Stromal cell of bone marrow (primary cell): ENCODE measurements around the gene RBMS3.
"Not testable (repeated sequence)": the region's sequence is repeated elsewhere in the genome, so short reads cannot be mapped to it uniquely, and the experiment has no call there.

Source experiments
- DNase-seq: peaks from one replicate; pipeline ENCODE4 v3.0.0-alpha.2; 2012; ENCODE audit warnings: low read depth

RBMS3 gene

DNA sequence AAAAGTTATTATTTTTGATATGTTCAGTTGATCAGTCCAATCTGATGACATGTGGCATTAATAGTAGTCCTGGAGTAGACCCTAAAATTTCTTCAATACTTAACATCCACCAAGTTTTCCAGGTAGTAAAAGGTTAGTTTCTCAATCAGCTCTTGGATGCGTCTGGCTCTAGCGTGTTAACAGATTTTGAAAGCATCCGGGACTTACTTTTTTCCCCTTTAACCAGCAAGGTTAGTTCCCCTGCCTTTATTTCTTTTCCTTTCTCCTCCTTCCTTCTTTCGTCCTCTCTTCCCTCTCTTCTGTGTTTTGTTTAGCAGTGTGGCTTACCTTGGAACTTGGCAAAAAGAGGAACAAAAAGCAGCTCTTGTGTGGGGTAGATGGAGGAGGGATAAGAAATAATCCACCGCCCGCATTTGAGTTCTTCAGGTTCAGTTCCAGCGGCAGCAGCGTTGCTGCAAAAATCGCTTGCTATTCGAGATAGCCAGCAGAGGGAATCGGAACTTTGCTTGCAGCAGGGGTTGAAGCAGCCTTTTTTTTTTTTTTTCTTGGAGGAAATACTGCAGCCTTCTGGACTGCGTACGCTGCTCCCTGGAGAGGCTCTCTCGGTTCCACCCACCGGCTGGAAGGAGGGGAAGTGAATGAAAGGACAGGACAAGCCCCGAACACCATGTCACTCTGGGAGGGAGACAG, at the start of gene RBMS3:
TSS of gene RBMS3 (plus strand) at position 668 of the 690 bp plus-strand sequence.
- peak; percentile 93 for DNase-seq

DNA sequence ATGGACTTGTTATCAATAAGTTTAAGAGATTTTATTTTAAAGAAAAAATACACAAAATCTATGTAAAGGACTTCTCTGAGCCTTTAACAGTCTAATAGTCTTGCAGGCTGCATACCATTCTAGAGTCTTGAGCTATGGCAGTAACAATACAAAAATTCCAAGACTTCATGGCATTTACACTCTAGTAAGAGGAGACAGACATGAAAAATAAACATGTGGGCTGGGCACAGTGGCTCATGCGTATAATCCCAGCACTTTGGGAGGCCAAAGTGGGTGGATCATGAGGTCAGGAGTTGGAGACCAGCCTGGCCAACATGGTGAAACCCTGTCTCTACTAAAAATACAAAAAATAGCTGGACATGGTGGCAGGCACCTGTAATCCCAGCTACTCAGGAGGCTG, 47.7 kb upstream of the RBMS3 start:
- DNase-seq: not testable (repeated sequence)

DNA sequence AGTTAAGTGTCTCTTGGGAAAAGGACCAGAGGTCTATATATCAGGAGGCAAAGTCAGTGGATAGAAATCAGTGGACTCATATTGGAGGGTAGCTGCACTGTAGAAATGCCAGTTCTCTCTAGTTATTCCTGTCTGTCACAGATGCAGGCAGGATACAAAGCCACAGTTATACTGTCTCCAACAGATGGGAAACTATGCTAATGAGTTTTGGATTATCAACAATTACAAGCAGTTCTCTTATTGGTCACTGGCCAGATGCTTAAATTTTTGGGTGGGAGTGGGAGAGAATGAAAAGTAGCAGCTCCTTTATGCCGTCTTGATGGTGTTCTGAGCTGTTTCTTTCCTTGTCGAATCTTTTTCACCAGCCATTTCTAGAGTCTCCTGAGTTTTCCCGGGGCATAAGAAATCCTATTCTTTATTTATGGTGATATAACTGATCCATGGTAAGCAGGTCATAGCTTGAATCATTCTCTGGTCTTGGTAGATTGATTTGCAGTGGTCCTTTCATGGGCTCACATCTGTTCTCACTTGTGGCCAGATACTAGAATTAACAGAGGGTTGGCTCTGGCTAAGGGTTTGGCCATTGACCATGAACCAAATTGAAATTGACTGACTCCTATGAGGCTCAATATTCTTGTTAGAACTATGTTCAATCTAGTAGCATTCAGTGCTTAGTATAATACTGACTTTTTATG, 44.6 kb upstream of the RBMS3 start:
- DNase-seq: no peak

DNA sequence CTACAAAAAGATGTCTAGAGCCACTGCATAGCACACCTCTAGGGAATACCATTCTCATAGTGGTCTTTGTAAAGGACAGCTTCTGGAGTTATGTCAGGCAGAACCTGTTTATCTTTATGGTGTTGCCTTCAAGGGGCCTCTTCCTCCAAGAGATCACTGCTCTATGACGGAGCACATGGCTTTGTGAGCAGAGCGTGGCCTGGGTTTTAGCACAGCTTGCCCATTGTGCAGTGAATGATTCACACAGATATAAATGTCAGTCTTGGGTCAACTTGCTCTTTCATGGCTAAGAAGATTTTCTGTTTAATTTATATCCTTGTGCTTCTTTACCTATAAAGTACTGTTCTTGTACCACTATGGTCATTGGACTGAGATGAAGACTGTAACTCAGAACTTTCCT, 41.5 kb upstream of the RBMS3 start:
- DNase-seq: no peak

DNA sequence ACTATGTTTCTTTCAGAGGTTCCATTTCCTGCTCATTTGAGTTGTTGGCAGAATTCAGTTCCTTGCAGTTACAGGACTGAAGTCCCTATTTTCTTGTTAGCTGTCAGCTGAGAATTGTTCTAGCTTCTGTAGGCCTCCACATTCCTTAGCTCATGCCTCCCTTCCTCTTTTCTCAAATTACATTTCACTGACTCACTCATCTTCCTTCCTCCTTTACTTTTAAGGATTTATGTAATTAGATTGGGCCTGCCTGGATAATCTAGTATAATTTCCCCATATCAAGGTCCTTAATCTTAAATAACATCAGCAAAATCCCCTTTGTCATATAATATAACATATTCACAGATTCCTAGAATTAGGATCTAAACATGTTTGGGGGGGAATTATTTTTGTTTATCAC, 40.6 kb upstream of the RBMS3 start:
- no peak for DNase-seq

DNA sequence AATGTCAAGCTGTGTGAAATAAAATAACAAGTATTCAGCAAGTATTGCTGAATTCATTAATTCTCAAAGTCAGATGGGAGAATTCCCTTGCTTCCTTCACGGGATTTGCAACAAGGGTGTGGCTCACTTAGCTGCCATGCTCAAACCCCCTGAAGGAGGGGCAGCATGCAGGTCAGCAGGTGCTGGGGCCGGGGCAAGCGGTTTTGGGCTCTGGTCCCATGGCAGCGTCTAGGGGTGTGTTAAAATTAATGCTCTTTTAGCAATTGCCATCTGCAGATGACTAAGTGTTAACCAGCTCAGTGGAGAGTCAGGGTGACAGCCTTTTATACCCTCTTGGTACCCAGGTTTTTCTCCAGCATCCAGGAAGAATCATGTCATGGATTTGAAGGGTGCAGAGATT, 40.0 kb upstream of the RBMS3 start:
- no peak for DNase-seq

DNA sequence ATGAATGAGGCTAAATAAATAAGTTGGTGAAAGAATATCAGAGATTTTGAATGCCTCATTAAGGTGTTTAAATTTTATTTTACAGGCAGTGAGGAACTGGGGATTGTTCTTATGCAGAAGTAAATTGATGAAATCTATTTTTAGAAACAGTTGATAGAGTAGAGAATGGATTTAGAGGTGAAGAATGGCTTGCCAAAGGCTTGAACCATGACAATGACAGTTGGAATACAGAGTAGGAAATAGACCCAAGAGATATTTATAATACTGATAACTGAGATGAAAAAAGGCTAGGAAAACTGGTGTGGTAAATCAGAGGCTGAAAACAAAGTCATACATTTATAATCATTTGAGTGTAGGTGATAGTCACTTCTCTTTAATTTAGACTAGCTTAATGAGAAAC, 39.0 kb upstream of the RBMS3 start:
- DNase-seq: no peak

DNA sequence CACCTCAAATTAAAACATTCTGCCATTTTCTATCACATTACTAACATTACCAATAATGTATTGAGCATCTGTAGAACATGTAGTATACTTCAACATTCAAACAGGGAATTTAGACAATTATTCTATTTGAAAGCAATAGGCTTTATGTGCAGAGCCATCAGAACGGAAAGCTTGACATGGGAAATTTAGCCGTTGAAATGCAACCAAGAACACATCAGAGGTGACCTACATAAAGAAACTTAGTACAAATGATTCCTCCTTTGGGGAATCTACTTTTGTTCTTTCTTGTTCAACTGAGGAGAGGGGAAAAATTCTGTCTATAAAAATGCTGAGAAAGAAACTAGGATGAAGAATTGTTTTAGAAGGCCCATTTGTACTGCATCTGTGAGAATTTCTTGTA, 38.6 kb upstream of the RBMS3 start:
- DNase-seq: no peak

DNA sequence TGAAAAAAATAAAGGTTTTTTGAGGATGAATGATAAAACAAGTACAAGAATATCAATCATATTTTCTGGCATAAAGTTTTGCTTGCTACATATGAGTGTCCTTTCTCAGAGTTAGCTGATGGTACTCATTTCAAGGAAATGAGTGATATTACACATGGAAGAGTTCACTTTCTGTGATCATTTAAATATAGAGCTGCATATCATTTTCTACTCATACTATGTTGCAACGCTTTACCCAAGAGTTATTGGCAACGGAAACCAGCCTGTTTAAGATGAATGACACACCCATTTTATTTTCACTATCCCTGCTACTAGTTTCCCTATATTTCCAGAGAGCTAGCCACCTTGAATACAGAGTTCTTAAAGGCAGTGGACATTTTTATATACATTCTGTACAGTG, 35.4 kb upstream of the RBMS3 start:
- DNase-seq: no peak

DNA sequence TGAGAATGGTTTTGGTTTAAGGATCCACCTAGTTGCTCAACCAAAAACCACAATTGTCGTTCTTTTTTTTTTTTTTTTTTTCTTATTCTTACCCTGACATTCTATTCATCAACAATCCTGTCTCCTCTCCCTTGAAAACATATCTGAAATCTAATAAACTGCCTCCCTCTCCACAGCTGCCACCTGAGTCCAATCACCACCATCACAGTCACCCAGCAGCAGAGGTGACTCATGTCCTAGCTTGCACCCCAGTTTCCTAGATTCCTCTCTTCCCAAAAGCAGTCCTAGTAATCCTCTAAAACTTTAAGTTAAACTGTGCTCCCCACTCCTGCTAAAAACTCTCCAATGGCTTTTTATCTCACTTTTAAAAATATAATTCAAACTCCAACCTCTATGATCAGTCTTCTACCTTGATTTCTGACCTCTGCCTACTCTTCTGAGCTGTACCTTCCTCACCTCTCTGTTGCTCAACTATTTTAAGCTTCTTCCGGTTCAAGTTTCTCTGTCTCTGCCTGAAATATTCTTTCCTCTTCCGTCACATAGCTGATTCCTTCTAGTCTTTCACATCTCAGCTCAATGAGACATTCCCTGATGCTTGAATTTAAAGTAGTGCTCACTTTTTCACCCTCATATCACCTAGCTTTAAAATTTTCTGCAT, 33.7 kb upstream of the RBMS3 start:
- no peak for DNase-seq

DNA sequence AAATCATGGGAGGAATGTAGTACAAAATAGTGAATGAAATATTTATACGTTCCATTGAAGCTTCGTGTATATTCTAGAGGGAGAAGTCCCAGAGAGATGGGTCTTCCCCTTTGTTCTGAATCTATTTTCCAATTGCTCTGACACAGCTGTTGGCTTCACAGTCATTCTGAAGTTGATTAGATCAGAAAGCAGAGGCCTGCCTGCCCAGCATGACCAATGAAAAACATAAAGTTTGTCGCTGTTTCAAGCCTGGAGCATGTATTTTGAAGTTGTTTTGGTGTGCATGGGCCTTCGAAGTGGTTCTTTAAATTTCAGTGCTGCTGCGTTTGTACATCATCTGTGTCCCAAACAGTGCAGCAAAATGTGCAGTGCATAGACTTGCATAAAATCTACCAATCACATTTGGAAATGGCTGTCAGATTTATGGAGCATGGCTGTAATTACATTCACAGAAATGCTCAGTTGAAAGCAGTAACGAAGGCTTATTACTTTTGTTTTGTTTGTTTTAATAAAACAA, 31.0 kb upstream of the RBMS3 start:
- DNase-seq: no peak

DNA sequence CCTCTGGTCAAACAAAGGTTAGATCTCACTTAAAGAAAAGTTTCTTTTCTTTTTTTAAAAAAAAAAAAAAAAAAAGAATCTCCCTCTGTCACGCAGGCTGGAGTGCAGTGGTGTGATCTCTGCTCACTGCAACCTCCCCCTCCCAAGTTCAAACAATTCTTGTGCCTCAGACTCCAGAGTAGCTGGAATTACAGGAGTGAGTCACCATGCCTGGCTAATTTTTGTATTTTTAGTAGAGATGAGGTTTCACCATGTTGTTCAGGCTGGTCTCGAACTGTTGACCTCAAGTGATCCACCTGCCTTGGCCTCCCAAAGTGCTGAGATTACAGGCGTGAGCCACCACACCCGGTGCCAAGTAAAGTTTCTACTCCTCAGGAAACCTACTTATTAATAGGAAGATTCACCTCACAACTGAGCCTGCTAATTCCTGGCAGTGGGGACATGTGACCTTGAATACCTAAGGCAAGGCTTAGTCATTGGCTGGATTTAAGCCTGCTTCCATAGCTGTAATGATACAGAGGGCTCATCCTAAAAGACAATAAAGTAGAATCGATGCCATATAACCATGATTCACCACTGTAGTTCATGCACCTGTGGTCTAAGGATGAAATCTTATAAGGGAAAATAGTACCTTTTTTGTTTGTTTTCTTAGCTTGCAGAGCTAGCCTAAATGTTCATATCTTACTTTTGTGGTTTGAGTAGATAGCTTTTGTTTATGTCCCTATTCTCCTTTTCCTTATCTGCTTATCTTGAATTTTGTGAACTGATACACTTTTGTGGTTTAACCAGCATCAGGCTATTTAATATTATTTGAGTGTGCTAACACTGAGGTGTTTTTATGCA, 24.8 kb upstream of the RBMS3 start:
- no peak for DNase-seq

DNA sequence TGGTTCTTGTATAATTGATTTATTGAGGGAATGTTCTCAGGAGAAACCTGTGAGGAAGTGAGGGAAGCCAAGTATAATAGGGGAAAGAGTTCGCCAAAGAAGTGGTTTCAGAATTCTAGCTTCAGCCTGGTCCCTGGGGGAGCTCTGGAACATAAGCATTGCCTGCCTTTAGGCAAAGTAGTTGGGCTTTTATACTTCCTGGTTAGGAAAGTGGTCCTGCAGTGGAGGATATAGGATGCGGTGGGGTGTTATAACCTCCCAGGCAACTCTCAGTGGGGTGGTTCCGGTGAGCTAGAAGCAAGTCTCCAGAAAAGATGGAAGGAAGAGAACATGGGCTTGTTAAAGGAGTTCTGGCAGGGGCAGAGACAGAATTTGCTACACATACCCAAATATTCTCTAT, 22.7 kb upstream of the RBMS3 start:
- DNase-seq: no peak

DNA sequence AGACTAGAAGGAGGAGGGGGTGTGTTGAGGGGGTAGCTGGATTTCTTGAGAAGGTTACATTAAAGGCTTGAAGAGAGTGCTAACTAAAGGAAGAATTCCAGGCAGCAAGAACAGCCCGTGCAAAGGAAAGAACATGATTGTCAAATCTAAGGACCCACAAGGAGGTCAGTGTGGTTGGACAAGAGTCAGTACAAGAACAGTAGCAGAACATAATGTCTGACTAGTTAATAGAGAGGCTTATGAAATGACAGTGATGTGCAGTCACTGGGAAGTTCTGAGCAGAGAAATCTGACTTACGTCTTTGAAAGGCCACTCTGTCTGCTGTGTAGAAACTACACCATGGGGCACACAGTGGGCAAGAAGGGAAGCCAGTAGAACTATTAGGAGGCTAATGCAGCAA, 19.8 kb upstream of the RBMS3 start:
- no peak for DNase-seq

DNA sequence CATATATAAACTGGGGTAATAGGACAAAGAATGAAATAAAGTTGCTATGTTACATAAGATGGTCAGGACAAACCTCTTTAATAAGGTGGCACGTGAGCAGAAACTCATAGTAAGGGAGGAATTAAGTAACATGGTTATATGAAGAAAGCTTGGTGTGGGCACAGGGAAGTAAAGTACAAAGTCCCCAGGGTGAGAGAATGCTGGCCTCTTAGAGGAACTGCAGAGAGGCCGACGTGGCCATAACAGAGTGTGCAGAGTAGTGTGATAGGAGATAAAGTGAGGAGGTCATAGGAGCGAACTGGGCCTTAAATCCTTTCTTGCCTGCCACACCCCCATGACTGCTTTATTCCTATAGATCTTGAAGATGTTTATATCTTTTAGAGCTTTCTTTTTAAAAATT, 17.4 kb upstream of the RBMS3 start:
- DNase-seq: no peak

DNA sequence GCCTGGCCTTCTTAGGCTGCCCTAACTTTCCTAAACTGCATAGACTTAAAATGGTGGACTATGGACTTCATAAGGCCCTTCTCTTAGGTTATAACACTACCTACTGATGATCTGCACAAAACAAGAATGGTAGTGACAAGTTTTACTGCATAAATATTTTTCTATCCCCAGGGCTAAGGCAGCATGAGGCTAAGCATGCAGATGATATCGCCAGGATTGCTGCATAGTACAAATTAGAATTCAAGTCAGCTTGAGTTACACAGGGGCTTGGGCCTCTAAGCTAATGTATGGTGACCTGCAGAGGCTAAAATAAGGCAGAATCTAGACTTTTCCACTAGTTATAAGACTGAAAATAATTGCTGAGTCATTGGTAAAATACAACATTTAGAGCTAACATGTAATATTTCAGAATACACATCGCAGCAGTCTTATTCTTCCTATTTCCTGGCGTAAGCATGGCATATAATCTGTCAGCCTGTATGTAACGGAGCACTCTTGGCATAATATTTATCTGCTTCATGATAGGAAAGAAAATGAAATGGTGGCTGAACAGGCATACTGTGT, 15.3 kb upstream of the RBMS3 start:
- no peak for DNase-seq

DNA sequence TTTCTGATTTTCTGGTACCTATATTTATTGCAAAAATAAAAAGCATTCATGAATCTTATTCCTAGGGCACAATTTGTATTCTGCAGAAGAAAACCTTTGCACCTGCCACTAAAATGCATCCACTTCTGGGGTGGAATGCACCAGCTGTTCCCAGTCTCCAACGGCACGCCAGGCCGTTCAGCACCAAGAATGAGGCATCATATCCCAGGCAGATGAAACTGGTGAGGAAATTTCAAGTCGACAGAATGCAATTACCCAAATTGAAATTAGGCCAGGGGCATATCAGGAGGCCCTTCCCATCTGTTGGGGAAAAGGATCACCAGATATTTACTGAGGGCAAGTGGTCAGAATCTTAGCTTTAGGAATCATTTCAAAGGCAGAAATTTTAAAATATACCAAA, 13.6 kb upstream of the RBMS3 start:
- DNase-seq: no peak

DNA sequence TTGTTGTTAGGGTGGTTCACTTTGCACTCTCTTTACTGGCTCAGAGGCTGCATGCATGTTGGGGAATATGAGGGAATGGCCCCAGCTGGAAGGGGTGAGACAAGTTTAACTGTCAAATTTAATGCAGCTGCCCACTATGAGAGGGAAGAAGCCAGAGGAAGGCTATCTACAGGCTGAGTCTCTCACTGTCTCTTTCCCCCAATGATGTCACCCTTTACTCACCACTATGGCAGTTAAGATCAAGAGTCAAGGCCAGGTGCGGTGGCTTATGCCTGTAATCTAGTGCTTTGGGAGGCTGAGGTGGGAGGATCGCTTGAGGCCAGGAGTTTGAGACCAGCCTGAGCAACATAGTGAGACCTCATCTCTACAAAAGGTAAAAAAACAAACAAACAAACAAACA, 12.2 kb upstream of the RBMS3 start:
- no peak for DNase-seq

DNA sequence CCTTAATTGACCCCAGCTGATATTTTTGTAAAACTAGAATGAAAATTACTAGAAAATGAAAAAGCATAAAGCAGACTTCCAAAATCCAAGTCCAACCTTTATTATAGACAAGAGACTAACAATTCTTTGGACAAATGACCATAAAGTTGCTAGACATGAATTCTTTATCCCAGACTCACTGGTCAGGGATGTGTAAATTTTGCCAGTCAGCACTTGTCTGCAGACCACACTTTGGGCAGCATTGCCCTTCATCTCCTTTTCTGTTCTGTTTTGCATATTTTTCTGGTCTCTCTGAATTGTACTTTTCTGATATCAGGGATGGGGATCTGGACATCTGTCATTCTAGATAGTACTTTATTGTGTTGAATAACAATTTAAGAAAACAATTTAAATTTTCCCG, 10.1 kb upstream of the RBMS3 start:
- DNase-seq: no peak

DNA sequence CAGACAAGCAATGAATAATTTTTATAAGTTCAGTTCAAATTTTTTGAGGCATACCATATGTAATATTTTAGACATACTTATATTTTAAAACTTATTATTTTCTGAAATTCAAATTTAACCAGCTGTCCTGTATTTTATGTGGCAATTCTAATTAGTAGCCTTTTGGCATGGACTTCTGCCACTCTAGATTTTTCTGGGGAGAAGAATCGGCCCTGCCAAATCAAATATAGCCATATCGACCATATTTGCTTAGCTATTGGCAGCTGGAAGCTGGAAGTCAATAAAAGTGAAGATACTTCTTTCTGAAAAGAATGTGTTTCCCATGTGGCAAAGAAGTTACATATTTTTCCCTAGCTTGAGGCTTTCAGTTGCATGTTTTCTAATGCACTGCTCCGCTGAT, 9.4 kb upstream of the RBMS3 start:
- DNase-seq: no peak

DNA sequence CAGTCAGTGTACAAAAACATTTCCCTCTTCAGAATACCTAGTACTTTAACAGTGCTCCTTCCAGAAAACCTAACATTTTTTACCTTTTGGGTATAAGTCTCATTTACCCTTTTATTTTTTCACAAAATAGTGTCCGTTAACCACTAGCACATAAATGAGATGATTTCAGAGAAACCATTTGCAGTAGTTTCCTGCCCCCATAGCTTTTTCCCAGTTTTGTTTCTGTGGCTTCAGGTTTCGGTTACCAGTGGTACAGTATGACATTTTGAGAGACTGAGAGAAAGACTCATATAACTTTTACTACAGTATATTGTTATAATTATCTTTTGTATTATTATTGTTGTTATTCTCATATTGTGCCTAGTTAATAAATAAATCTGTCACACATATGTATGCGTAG, 6.2 kb upstream of the RBMS3 start:
- no peak for DNase-seq

DNA sequence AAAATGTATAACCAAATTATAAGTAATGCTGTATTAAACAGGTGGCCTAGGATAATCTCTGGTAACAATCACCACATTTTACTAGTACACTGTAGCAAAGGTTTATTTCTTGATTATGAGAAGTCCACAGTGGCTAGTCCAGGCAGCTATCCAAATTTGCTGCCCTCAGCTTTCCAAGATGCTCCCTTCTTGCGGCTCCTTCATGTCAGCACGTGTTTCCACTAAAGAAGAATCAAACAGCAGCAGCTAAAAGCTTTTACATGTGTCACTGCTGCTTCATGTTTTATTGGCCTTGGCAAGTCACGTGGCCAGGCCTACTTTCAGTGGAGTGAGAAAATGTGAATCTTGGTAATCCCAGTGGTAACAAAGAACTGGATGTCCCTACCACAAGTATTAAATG, 5.6 kb upstream of the RBMS3 start:
- no peak for DNase-seq
